Esophagus muscularis mucosa (tissue), 4 donors: Measurements from ENCODE around the gene CLEC16A. TPM values are rescaled to one million over a fixed set of nuclear protein-coding genes. Genes with fewer than 3 reads are reported as not detected.

Source experiments
- DNase-seq: peaks from one replicate; pipeline ENCODE4 v3.0.0-alpha.2; 2017; ENCODE audit errors: extremely low spot score
- H3K27ac ChIP-seq, 4 donors: fragments of 200-600 bp; sonication (generic); replicated peaks in 1 of 4; 1 replicate in 3 of 4; 2 replicates in 1 of 4; pipeline ENCODE4 v1.5.1; 2016 to 2019; ENCODE audit warnings: mild to moderate bottlenecking in 1 of 4
- H3K27me3 ChIP-seq, 4 donors: fragments of 200-600 bp; sonication (generic); one replicate each; pipeline versions ENCODE4 v1.5.1 to v1.6.0; 2016 to 2019
- H3K36me3 ChIP-seq, 4 donors: fragments of 200-600 bp; sonication (generic); one replicate each; pipeline ENCODE4 v1.5.1; 2016 to 2019
- H3K4me1 ChIP-seq, 4 donors: fragments of 200-600 bp; sonication (generic); one replicate each; pipeline ENCODE4 v1.5.1; 2016 to 2019
- H3K4me3 ChIP-seq, 4 donors: fragments of 200-600 bp; sonication (generic); 1 replicate in 2 of 4; 2 replicates in 2 of 4; pipeline ENCODE4 v1.5.1; 2016 to 2019; ENCODE audit warnings: mild to moderate bottlenecking in 4 of 4, moderate library complexity in 1 of 4
- H3K9me3 ChIP-seq, 4 donors: fragments of 200-600 bp; sonication (generic); 1 replicate in 3 of 4; 2 replicates in 1 of 4; pipeline ENCODE4 v1.5.1; 2016 to 2019
- CTCF ChIP-seq, 3 experiments: fragments of 200-600 bp in 2 of 3; fragments of 450-650 bp in 1 of 3; sonication (generic) in 2 of 3; IDR thresholded peaks; one replicate each; pipeline ENCODE4 v1.5.1; 2017 to 2019; ENCODE audit warnings: antibody characterized with exemption in 3 of 3, mild to moderate bottlenecking in 2 of 3, moderate library complexity in 1 of 3
- EP300 ChIP-seq: sonication (generic); formaldehyde crosslinking; IDR thresholded peaks from one replicate; pipeline ENCODE4 v1.6.1; 2017; ENCODE audit warnings: antibody characterized with exemption
- POLR2A ChIP-seq: fragments of 450-650 bp; IDR thresholded peaks from one replicate; pipeline ENCODE4 v1.6.1; 2017; ENCODE audit warnings: antibody characterized with exemption, moderate library complexity, mild to moderate bottlenecking, low read depth
- POLR2AphosphoS5 ChIP-seq, 2 donors: sonication (generic); formaldehyde crosslinking; IDR thresholded peaks; one replicate each; pipeline ENCODE4 v1.6.1; 2017; ENCODE audit warnings: antibody characterized with exemption in 2 of 2
- WGBS: methylation state at CpG from one replicate; pipeline ENCODE4 v1.1.5; 2018; 5-methylcytosine and 5-hydroxymethylcytosine counted together
- intact Hi-C: fragments of 100-400 bp; cut with DNase I; formaldehyde crosslinking; loops from one replicate; pipeline ENCODE4 v1.15.1; 2023
- total RNA-seq, 4 donors: library from RNA; depleted of rRNA; stranded (reverse); fragments of >200 nt; gene quantifications; one replicate each; pipeline versions ENCODE4 v1.1.0 to v1.2.1, GENCODE V29; 2016

CLEC16A gene
- total RNA-seq, 4 donors from 2014 or later: 22.3 to 34.7 (median 29.2) TPM

DNA sequence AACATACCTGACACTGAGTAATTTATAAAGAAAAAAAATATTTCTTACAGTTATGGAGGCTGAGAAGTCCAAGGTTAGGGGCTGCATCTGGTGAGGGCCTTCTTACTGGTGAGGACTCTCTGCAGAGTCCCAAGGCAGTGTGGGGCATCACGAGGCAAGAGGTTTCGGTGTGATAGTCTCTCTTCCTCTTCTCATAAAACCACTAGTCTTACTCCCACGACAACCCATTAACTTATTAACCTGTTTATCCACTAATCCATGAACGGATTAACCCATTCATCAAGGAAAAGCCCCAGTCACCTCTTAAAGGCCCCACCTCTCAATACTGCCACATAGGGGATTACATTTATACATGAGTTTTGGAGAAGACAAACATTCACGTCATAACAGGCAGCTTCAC, 47.2 kb upstream of the CLEC16A start:
- peaks cover 0 to 27% (median 6%) of the 10 kb centered on the region in 4 donors for H3K36me3 ChIP-seq
- no peaks in the 10 kb centered on the region for H3K9me3 ChIP-seq
- peaks cover 0 to 33% (median 0%) of the 10 kb centered on the region in 4 donors for H3K27me3 ChIP-seq
- TF ChIP-seq POLR2A (no peak), CTCF (IDR thresholded peaks at IDR 0.05) (no peak), EP300 (no peak), POLR2AphosphoS5 (IDR thresholded peaks at IDR 0.05) (no peak)
- no peak for DNase-seq
- no peak overlapping the region for H3K27ac ChIP-seq
- peaks cover 0 to 7% (median 0%) of the 10 kb centered on the region in 4 donors for H3K4me1 ChIP-seq
- intact Hi-C loops: no loop called here
- no peak overlapping the region for H3K4me3 ChIP-seq
- WGBS: 72% methylated on average over 5 of the region's 5 CpGs

DNA sequence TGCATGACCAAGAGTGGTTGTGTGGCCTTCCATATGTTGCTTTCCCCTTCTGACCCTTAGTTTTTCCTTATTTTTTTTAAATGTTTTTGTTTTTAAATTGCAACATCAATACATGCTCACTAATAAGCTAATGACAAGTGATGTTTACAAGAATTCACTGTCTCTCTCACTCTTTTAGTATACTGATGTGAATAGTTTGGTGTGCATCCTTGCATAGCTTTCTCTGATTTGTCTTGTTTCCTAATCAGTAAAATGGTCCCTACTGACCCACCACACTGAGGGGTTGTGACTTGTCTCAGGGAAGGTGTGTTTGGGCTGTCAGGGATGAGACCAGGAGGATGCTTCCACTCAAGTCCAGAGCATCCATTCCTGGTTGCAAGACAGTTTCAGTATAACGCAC, 41.4 kb upstream of the CLEC16A start:
- 83% methylated on average over 1 of the region's 1 CpG for WGBS

DNA sequence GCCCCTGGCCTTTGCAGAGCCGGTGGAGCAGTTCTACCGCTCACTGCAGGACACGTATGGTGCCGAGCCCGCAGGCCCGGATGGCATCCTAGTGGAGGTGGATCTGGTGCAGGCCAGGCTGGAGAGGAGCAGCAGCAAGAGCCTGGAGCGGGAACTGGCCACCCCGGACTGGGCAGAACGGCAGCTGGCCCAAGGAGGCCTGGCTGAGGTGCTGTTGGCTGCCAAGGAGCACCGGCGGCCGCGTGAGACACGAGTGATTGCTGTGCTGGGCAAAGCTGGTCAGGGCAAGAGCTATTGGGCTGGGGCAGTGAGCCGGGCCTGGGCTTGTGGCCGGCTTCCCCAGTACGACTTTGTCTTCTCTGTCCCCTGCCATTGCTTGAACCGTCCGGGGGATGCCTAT, 37.9 kb upstream of the CLEC16A start:
- no peak overlapping the region for H3K4me3 ChIP-seq
- H3K27ac ChIP-seq: no peak overlapping the region
- peaks cover 0 to 6% (median 0%) of the 10 kb centered on the region in 4 donors for H3K27me3 ChIP-seq
- H3K36me3 ChIP-seq: peaks cover 0 to 53% (median 24%) of the 10 kb centered on the region in 4 donors
- no peak for DNase-seq
- H3K4me1 ChIP-seq: no peaks in the 10 kb centered on the region
- 89% methylated on average over 14 of the region's 19 CpGs for WGBS
- TF ChIP-seq POLR2A (no peak), EP300 (no peak), CTCF (IDR thresholded peaks at IDR 0.05) (no peak), POLR2AphosphoS5 (IDR thresholded peaks at IDR 0.05) (no peak)
- H3K9me3 ChIP-seq: peaks cover 0 to 13% (median 3%) of the 10 kb centered on the region in 4 donors
- intact Hi-C loops: no loop called here

More for the DNA sequence above, 41.4 kb upstream of the CLEC16A start:
- no peak for DNase-seq
- no peaks in the 10 kb centered on the region for H3K4me1 ChIP-seq
- intact Hi-C loops: no loop called here
- peaks cover 0 to 59% (median 29%) of the 10 kb centered on the region in 4 donors for H3K36me3 ChIP-seq
- H3K27me3 ChIP-seq: peaks cover 0 to 10% (median 0%) of the 10 kb centered on the region in 4 donors
- no peak for TF ChIP-seq EP300
- peaks cover 0 to 13% (median 3%) of the 10 kb centered on the region in 4 donors for H3K9me3 ChIP-seq
- no peak overlapping the region for H3K27ac ChIP-seq
- no peak overlapping the region for H3K4me3 ChIP-seq

DNA sequence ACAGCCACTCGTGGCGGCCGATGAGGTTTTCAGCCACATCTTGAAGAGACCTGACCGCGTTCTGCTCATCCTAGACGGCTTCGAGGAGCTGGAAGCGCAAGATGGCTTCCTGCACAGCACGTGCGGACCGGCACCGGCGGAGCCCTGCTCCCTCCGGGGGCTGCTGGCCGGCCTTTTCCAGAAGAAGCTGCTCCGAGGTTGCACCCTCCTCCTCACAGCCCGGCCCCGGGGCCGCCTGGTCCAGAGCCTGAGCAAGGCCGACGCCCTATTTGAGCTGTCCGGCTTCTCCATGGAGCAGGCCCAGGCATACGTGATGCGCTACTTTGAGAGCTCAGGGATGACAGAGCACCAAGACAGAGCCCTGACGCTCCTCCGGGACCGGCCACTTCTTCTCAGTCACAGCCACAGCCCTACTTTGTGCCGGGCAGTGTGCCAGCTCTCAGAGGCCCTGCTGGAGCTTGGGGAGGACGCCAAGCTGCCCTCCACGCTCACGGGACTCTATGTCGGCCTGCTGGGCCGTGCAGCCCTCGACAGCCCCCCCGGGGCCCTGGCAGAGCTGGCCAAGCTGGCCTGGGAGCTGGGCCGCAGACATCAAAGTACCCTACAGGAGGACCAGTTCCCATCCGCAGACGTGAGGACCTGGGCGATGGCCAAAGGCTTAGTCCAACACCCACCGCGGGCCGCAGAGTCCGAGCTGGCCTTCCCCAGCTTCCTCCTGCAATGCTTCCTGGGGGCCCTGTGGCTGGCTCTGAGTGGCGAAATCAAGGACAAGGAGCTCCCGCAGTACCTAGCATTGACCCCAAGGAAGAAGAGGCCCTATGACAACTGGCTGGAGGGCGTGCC, 37.2 kb upstream of the CLEC16A start:
- H3K27ac ChIP-seq: no peak overlapping the region

More for the DNA sequence above, 37.2 kb upstream of the CLEC16A start:
- Histone ChIP-seq H3K9me3 (peaks cover 0 to 13% (median 3%) of the 10 kb centered on the region in 4 donors), H3K27me3 (no peaks in the 10 kb centered on the region), H3K36me3 (peaks cover 0 to 48% (median 21%) of the 10 kb centered on the region in 4 donors), H3K4me1 (no peaks in the 10 kb centered on the region), H3K4me3 (no peak overlapping the region)
- intact Hi-C loops: no loop called here
- TF ChIP-seq EP300 (no peak), POLR2A (no peak), POLR2AphosphoS5 (IDR thresholded peaks at IDR 0.05) (no peak), CTCF (IDR thresholded peaks at IDR 0.05) (no peak)
- WGBS: 89% methylated on average over 28 of the region's 46 CpGs
- DNase-seq: no peak
